GM12865 (cell line): Measurements from ENCODE around the gene INSRR.

Source experiments
- DNase-seq: peaks from one replicate; pipeline ENCODE4 v3.0.0; 2010; ENCODE audit warnings: low read depth
- H3K4me3 ChIP-seq: 2 replicates; pipeline ENCODE4 v1.5.1; 2011; ENCODE audit warnings: mild to moderate bottlenecking, low read depth, low read length, control low read depth
- TF ChIP-seq, protein P1 (sequence below): IDR thresholded peaks from 2 replicates; pipeline ENCODE4 v1.5.1; 2011; ENCODE audit warnings: low read length, control low read depth, low read depth, inconsistent platforms; ENCODE audit not compliant: insufficient read depth; ENCODE audit errors: missing control alignments

INSRR gene

DNA sequence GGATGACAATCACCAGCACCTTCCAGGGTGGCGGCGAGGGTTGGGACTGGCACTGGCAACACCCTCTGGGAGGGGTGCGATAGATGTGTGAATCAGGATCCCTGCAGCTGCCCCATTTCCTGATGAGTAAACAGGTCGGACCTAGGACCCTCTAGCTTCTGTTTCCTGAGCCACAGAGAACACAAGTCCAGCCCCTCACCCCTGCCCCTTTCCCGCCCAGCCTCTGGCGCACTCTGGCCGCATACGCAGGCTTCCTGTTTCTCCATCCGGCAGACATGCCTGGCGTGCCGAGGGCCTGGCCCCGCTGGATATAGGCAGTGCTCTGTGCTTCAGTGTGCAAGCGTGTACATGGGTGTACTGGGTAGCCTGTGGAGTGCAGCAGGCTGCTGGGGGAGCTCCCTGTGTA, 39.2 kb upstream of the INSRR start:
- DNase-seq = no peak
- TF ChIP-seq, protein P1, sequence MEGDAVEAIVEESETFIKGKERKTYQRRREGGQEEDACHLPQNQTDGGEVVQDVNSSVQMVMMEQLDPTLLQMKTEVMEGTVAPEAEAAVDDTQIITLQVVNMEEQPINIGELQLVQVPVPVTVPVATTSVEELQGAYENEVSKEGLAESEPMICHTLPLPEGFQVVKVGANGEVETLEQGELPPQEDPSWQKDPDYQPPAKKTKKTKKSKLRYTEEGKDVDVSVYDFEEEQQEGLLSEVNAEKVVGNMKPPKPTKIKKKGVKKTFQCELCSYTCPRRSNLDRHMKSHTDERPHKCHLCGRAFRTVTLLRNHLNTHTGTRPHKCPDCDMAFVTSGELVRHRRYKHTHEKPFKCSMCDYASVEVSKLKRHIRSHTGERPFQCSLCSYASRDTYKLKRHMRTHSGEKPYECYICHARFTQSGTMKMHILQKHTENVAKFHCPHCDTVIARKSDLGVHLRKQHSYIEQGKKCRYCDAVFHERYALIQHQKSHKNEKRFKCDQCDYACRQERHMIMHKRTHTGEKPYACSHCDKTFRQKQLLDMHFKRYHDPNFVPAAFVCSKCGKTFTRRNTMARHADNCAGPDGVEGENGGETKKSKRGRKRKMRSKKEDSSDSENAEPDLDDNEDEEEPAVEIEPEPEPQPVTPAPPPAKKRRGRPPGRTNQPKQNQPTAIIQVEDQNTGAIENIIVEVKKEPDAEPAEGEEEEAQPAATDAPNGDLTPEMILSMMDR = no peak
- H3K4me3 ChIP-seq = no peak overlapping the region

- no peak for DNase-seq
- H3K4me3 ChIP-seq = no peak overlapping the region
- TF ChIP-seq, protein P1 = no peak
Observed at GRCh38 chr1:156897078-156897825, 38.3 kb upstream of the INSRR start.

- H3K4me3 ChIP-seq = no peak overlapping the region
- no peak for DNase-seq
Observed at GRCh38 chr1:156896490-156897033, 37.6 kb upstream of the INSRR start.

DNA sequence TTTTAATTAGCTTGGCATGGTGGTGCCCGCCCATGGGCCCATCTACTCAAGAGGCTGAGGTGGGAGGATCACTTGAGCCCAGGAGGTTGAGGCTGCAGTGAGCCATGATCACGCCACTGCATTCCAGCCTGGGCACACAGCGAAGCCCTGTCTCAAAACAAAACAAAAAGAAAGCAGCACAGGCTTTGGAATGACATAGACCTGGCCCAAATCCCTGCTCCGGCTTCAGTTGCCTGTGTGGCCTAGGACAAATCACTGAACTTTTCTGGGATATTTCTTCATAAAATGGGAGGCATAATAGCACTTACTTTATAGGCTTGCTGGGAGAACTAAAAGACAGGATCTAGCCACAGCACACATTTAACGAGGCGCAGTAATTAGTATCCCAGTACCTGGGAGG, 37.0 kb upstream of the INSRR start:
- TF ChIP-seq, protein P1 = no peak
- no peak overlapping the region for H3K4me3 ChIP-seq
- no peak for DNase-seq

More at GRCh38 chr1:156896490-156897033, 37.6 kb upstream of the INSRR start:
- TF ChIP-seq, protein P1 = no peak

DNA sequence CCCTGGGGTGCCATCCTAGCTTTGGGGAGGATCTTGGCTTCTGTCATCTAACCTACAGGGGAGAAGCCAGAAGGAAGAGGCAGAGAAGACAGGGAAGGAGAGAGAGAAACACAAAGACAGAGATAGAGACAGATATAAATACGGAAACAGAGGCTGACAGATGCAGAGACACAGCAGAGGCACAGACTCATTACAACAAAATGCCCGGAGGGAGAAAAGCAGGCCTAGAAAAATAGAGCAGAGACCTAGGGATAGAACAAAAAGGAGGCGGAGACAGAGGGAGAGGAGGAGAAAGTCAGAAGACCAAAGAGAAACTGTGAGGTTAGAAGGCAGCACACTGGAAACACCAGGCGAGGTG, 36.5 kb upstream of the INSRR start:
- DNase-seq = no peak
- no peak overlapping the region for H3K4me3 ChIP-seq
- TF ChIP-seq, protein P1 = no peak

- no peak for DNase-seq
- no peak overlapping the region for H3K4me3 ChIP-seq
- TF ChIP-seq, protein P1 = no peak
Observed at GRCh38 chr1:156894711-156895454, 36.0 kb upstream of the INSRR start.
